ENCODE results near the gene PROB1. TPM values are rescaled to one million over a fixed set of nuclear protein-coding genes. Genes with fewer than 3 reads are reported as not detected.

The PROB1 gene
- total and polyA plus RNA-seq, 2 of the 13 experiments (the other 11 are each of a cell fraction or from before 2014, with no cell fraction given) = 0.69 to 1.1 TPM

DNA sequence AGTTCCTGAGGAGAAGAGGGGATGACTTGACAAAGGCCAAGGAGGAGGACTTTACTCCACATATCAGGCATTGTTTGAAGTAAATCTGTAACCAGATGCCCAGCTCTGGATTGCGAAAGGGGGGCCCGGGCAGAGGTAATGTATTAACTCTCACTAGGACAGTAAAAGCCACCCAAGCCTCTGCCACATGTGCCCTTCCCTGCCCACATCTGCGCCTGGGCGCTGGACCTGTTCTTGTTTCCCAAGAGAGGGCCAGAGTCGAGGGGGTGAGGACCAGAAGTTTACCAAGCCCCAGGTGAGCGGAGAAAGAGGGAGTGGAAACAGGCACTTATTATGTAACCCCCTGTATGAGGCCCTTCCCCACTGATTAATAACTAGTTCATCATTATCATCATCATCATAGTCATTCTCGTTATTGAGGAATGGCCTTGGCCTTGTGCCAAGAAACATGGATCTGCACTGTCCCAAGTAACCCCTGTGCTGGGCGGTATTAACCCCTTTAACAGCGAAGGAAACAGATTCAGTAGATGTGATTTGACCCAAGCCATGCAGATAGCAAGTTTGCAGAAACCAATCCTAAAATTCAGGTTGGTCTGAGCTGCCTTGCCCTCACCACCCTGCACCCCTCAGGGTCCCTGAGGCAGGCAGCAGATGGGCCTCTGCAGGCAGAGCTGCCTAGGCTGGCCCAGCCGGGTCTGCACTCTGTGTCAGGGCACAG lies 11.5 kb downstream of the PROB1 start, which contains the start of gene SLC23A1 (continued):
- TF ChIP-seq ZNF432 (CRISPR knock-in tag; IDR thresholded peaks at IDR 0.05; ENCODE audit: borderline replicate concordance) (no peak), ONECUT2 (CRISPR knock-in tag; IDR thresholded peaks at IDR 0.05) (no peak), NFIC (IDR thresholded peaks at IDR 0.05; ENCODE audit: low read length) (no peak), RFXANK (CRISPR knock-in tag; IDR thresholded peaks at IDR 0.05) (no peak), HNRNPL (IDR thresholded peaks at IDR 0.05; ENCODE audit: low read depth, low read length) (peak; percentile 88), KLF13 (CRISPR knock-in tag; IDR thresholded peaks at IDR 0.05) (no peak), JDP2 (CRISPR knock-in tag; IDR thresholded peaks at IDR 0.05; ENCODE audit: borderline replicate concordance) (no peak), ASH2L (IDR thresholded peaks at IDR 0.05; ENCODE audit: insufficient read length, low read depth, low read length) (no peak), HMG20A (CRISPR knock-in tag; IDR thresholded peaks at IDR 0.05; ENCODE audit: borderline replicate concordance) (no peak), HOXA3 (CRISPR knock-in tag; IDR thresholded peaks at IDR 0.05) (no peak; the same call in 1 of the 2 replicates), CREM (IDR thresholded peaks at IDR 0.05) (no peak), CREM (CRISPR knock-in tag; IDR thresholded peaks at IDR 0.05) (no peak), GATA4 (IDR thresholded peaks at IDR 0.05; ENCODE audit: borderline replicate concordance, low read depth) (no peak), AGO1 (IDR thresholded peaks at IDR 0.05; ENCODE audit: low read depth, low read length, poor library complexity, severe bottlenecking) (no peak), KDM2A (CRISPR knock-in tag; IDR thresholded peaks at IDR 0.05; ENCODE audit: borderline replicate concordance, low read depth) (peak; percentile 44; the same call in 1 of the 2 replicates), MEF2D (CRISPR knock-in tag; IDR thresholded peaks at IDR 0.05) (no peak), ZNF747 (CRISPR knock-in tag; IDR thresholded peaks at IDR 0.05; ENCODE audit: borderline replicate concordance) (no peak; the same call in 1 of the 2 replicates), NR1H2 (CRISPR knock-in tag; IDR thresholded peaks at IDR 0.05; ENCODE audit: borderline replicate concordance, low read depth) (no peak), SSRP1 (CRISPR knock-in tag; IDR thresholded peaks at IDR 0.05) (no peak), ZNF724P (CRISPR knock-in tag; IDR thresholded peaks at IDR 0.05; ENCODE audit: borderline replicate concordance) (0 out of 2 replicates have a peak, but pooled peaks have one; percentile 51)
- TF ChIP-seq, protein P1, sequence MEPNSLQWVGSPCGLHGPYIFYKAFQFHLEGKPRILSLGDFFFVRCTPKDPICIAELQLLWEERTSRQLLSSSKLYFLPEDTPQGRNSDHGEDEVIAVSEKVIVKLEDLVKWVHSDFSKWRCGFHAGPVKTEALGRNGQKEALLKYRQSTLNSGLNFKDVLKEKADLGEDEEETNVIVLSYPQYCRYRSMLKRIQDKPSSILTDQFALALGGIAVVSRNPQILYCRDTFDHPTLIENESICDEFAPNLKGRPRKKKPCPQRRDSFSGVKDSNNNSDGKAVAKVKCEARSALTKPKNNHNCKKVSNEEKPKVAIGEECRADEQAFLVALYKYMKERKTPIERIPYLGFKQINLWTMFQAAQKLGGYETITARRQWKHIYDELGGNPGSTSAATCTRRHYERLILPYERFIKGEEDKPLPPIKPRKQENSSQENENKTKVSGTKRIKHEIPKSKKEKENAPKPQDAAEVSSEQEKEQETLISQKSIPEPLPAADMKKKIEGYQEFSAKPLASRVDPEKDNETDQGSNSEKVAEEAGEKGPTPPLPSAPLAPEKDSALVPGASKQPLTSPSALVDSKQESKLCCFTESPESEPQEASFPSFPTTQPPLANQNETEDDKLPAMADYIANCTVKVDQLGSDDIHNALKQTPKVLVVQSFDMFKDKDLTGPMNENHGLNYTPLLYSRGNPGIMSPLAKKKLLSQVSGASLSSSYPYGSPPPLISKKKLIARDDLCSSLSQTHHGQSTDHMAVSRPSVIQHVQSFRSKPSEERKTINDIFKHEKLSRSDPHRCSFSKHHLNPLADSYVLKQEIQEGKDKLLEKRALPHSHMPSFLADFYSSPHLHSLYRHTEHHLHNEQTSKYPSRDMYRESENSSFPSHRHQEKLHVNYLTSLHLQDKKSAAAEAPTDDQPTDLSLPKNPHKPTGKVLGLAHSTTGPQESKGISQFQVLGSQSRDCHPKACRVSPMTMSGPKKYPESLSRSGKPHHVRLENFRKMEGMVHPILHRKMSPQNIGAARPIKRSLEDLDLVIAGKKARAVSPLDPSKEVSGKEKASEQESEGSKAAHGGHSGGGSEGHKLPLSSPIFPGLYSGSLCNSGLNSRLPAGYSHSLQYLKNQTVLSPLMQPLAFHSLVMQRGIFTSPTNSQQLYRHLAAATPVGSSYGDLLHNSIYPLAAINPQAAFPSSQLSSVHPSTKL (CRISPR knock-in tag; IDR thresholded peaks at IDR 0.05) = peak; percentile 44; the same call in 1 of the 2 replicates
- TF ChIP-seq, protein P2, sequence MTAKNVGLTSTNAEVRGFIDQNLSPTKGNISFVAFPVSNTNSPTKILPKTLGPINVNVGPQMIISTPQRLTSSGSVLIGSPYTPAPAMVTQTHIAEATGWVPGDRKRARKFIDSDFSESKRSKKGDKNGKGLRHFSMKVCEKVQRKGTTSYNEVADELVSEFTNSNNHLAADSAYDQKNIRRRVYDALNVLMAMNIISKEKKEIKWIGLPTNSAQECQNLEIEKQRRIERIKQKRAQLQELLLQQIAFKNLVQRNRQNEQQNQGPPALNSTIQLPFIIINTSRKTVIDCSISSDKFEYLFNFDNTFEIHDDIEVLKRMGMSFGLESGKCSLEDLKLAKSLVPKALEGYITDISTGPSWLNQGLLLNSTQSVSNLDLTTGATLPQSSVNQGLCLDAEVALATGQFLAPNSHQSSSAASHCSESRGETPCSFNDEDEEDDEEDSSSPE (CRISPR knock-in tag; IDR thresholded peaks at IDR 0.05) = no peak
- TF ChIP-seq, protein P3, sequence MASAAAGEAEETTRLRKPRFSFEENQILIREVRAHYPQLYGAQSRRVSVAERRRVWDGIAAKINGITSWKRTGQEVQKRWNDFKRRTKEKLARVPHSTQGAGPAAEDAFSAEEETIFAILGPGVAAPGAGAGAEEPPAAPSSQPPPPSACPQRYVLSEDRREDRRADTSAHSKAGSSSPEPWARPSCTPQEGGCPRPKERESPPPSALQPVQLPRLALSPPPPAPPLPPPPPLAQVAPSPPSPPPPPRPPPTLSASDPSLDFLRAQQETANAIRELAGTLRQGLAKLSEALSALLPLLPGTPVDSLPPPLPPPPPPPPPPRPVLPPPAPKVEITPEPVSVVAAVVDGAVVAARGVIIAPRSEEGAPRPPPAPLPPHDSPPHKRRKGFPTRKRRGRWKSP (CRISPR knock-in tag; IDR thresholded peaks at IDR 0.05) = 0 out of 2 replicates have a peak, but pooled peaks have one; percentile 40
- TF ChIP-seq, protein P4, sequence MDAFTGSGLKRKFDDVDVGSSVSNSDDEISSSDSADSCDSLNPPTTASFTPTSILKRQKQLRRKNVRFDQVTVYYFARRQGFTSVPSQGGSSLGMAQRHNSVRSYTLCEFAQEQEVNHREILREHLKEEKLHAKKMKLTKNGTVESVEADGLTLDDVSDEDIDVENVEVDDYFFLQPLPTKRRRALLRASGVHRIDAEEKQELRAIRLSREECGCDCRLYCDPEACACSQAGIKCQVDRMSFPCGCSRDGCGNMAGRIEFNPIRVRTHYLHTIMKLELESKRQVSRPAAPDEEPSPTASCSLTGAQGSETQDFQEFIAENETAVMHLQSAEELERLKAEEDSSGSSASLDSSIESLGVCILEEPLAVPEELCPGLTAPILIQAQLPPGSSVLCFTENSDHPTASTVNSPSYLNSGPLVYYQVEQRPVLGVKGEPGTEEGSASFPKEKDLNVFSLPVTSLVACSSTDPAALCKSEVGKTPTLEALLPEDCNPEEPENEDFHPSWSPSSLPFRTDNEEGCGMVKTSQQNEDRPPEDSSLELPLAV (CRISPR knock-in tag; conservative IDR thresholded peaks at IDR 0.05; ENCODE audit: low read depth) = no peak
